ENCODE data around the gene NUMBL.

NUMBL gene

DNA sequence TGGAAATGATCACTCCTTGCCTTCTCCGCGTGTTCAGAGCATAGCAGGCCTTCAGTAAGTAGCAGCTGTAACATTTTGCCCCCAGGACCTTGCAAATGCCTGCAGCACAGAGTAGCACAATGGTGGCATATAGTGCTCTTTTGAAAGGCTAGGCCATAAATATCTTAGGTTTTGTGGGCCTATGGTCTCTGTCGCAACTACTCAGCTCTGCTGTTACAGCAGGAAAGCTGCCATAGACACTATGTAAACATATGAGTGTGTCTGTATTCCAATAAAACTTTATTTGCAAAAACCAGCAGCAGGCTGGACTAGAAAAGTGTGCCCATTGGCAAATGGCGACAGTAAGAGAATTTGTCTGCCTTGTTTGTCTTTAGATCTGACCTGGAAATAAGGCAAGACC is 35.8 kb upstream of the NUMBL start:
- TF ChIP-seq, protein P1, sequence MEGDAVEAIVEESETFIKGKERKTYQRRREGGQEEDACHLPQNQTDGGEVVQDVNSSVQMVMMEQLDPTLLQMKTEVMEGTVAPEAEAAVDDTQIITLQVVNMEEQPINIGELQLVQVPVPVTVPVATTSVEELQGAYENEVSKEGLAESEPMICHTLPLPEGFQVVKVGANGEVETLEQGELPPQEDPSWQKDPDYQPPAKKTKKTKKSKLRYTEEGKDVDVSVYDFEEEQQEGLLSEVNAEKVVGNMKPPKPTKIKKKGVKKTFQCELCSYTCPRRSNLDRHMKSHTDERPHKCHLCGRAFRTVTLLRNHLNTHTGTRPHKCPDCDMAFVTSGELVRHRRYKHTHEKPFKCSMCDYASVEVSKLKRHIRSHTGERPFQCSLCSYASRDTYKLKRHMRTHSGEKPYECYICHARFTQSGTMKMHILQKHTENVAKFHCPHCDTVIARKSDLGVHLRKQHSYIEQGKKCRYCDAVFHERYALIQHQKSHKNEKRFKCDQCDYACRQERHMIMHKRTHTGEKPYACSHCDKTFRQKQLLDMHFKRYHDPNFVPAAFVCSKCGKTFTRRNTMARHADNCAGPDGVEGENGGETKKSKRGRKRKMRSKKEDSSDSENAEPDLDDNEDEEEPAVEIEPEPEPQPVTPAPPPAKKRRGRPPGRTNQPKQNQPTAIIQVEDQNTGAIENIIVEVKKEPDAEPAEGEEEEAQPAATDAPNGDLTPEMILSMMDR (IDR thresholded peaks at IDR 0.05; ENCODE audit: extremely low read depth, insufficient read depth, missing control alignments), result no peak
- in situ Hi-C loops (cut with MboI; ENCODE audit: low pct_unique_long_range_greater_than_20kb, low sequenced_read_pairs, unreplicated experiment), result no loop called here
- DNase-seq (ENCODE audit: low spot score), result no peak

DNA sequence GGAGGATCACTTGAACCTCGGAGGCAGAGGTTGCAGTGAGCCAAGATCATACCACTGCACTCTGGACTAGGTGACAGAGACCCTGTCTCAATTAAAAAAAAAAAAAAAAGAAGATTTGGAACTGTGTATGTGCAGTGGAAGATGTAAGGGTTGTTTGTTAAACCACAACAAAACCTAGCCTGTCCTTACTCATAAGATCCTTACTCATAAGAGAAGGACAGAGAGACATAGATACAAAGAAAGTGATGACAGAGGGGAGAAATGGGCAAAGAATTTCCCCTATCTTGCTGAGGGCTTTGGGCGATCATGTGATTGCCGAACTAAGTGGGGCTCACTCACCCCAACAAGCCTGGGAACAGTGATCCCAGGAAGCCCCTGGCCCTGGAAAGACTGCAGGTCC is 34.4 kb upstream of the NUMBL start:
- TF ChIP-seq, protein P1 (IDR thresholded peaks at IDR 0.05; ENCODE audit: extremely low read depth, insufficient read depth, missing control alignments), result no peak
- DNase-seq (ENCODE audit: low spot score), result no peak
- in situ Hi-C loops (cut with MboI; ENCODE audit: low pct_unique_long_range_greater_than_20kb, low sequenced_read_pairs, unreplicated experiment), result no loop called here

DNA sequence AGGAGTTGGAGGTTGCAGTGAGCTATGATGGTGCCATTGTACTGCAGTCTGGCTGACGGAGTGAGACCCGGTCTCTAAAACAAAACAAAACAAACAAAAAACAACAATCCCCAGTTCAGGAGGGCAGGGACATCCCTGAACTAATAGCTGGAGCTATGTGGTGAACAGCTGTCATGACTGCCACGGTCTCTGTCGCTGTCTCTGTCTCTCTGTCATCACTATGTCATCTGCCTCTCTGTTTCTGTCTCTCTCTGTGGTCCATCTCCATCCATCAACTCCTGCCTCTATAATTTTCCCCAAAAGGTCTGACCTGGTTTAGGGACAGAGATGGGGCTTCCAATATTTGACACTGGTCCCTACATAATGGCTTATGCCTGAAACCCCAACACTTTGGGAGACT is 33.9 kb upstream of the NUMBL start:
- in situ Hi-C loops (cut with MboI; ENCODE audit: low pct_unique_long_range_greater_than_20kb, low sequenced_read_pairs, unreplicated experiment), result no loop called here
- TF ChIP-seq, protein P1 (IDR thresholded peaks at IDR 0.05; ENCODE audit: extremely low read depth, insufficient read depth, missing control alignments), result no peak
- no peak for DNase-seq (ENCODE audit: low spot score)

DNA sequence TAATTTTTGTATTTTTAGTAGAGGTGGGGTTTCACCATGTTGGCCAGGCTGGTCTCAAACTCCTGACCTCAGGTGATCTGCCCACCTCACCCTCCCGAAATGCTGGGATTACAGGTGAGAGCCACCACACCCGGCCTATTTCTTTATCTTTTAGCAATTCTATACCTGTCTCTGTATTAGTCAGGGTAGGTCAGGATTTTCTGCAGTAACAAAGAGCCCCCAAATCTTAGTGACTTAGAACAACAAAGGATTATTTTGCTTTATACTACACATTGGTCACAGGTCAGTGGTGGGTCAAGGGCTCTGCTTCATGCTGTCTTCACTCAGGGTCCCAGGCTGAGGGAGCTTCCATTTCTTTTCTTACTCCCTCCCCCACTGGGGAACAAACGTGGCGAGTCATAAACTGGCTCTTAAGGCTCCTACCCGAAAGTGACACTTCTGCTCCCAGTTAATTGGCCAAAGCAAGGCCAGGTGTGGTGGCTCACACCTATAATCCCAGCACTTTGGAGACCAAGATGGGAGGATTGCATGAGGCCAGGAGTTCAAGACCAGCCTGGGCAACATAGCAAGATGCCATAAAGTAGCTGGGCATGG is 33.3 kb upstream of the NUMBL start:
- no peak for DNase-seq (ENCODE audit: low spot score)
- TF ChIP-seq, protein P1 (IDR thresholded peaks at IDR 0.05; ENCODE audit: extremely low read depth, insufficient read depth, missing control alignments), result no peak
- in situ Hi-C loops (cut with MboI; ENCODE audit: low pct_unique_long_range_greater_than_20kb, low sequenced_read_pairs, unreplicated experiment), result no loop called here

DNA sequence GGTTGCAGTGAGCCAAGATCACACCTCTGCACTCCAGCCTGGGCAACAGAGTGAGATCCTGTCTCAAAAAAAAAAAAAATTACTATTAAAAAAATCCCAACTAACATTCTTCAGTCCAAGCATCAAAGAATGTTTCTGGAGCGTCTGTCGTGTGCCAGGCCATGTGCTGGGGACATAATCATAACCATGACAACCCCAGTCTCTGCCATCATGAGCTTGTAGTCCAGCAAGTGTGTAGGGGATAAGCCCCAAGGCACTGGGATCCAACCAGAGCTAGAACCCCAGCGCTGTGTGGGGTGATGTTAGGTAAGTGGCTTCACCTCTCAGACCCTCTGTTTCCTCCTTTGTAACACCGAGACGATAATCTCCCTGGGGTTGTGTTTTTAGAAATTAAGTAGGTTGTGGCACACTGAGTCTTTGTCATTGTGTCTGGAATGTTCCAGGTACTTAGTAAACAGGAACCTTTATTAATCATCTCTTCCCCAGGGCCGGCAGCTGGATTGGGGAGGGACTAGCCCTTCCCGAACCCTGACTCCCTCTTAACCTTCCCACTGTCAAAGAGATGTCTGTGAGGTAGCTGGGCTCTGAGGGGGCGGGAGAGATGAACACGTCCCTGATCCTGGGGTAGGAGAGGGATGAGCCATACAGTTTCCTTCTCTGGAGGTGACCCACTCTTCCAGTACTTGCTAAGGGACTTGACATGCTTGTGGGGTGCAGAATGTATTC is 31.6 kb upstream of the NUMBL start:
- DNase-seq (ENCODE audit: low spot score), result no peak
- TF ChIP-seq, protein P1 (IDR thresholded peaks at IDR 0.05; ENCODE audit: extremely low read depth, insufficient read depth, missing control alignments), result no peak
- in situ Hi-C loops (cut with MboI; ENCODE audit: low pct_unique_long_range_greater_than_20kb, low sequenced_read_pairs, unreplicated experiment), result no loop called here

DNA sequence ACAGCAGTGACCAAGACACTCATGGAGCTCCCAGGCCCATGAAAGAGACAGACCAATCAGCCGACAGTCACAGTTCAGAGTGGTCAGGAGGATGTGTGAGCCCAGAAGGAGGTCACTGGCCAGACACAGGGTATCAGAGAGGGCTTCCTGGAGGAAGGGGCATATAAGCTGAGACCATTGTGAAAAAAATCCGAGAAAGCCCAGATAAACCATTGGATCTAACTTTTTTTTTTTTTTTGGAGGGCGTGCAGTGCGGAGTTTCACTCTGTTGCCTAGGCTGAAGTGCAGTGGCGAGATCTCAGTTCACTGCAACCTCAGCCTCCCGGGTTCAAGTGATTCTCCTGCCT is 30.7 kb upstream of the NUMBL start:
- in situ Hi-C loops (cut with MboI; ENCODE audit: low pct_unique_long_range_greater_than_20kb, low sequenced_read_pairs, unreplicated experiment), result no loop called here
- TF ChIP-seq, protein P1 (IDR thresholded peaks at IDR 0.05; ENCODE audit: extremely low read depth, insufficient read depth, missing control alignments), result no peak
- DNase-seq (ENCODE audit: low spot score), result no peak

Measured in GM13977 (cell line).